Measurements from ENCODE around the gene ITGB5.

Gene ITGB5

DNA sequence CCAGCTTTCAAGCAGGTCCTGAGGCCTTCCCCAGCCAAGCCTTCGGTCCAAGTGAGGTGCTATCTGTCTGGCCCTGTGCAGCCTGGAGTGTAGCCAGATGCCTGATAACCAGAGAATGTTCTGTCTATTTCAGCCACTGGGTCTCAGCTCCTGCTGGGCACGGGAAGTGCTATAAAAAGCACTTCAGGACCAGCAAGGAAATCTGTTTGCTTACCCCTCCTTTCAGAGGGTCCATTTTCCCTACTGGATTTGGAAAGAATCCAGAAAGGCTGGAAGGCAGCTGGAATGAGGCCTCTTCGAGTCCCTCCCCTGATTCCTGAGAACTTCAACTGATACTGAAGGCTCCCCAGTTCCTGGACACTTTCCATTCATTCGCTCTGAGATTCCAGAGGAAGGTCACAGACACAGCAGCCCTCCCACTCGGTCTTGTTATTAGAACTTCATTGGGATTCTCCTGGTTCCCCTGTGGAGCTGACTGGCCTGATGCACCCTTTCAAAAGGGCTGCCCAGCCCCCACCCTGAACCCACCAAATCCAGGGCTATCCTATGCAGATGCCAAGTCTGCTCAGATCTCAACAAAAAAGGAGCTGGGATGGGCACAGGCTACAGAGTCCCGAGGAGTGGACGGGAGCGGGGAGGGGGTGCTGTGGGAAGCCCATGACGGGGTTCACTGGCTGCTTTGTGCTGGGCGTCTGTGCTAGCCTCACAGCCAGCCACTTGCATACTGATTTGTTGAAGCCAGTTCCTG is 86.5 kb downstream of the ITGB5 start:
- H3K9ac ChIP-seq (ENCODE audit: low read length): no peak overlapping the region
- no peak for DNase-seq
- H2BK5ac ChIP-seq (ENCODE audit: low read length): no peak overlapping the region
- H3K79me2 ChIP-seq (ENCODE audit: control insufficient read depth, insufficient read depth, low read length): no peaks in the 10 kb centered on the region
- H4K8ac ChIP-seq (ENCODE audit: low read depth, low read length): no peak overlapping the region
- H3K23ac ChIP-seq (ENCODE audit: low read length): no peak overlapping the region
- H3K4me3 ChIP-seq (ENCODE audit: low read length): no peak overlapping the region
- H3K27me3 ChIP-seq (ENCODE audit: insufficient read depth, low read length, poor library complexity): no peaks in the 10 kb centered on the region
- no peak overlapping the region for H3K56ac ChIP-seq (ENCODE audit: low read length)
- no peak overlapping the region for H3K4ac ChIP-seq (ENCODE audit: low read depth, low read length)
- no peak overlapping the region for H4K5ac ChIP-seq (ENCODE audit: low read length)
- H3K79me1 ChIP-seq (ENCODE audit: low read length): peaks cover 17% of the 10 kb centered on the region
- H3K18ac ChIP-seq (ENCODE audit: low read length): no peak overlapping the region
- no peaks in the 10 kb centered on the region for H3K4me1 ChIP-seq (ENCODE audit: control insufficient read depth, low read depth, low read length)
- H2BK15ac ChIP-seq (replicated peaks; ENCODE audit: low read depth): no peak overlapping the region
- WGBS (ENCODE audit: extremely low coverage, insufficient coverage, low lambda C conversion rate): no CpG with 5 or more reads among the region's 10 CpGs
- H3K4me2 ChIP-seq (ENCODE audit: low read length): no peak overlapping the region
- peaks cover 26% of the 10 kb centered on the region for H3K36me3 ChIP-seq (ENCODE audit: control insufficient read depth, insufficient read depth, low read length)
- H3K27ac ChIP-seq (ENCODE audit: low read depth, low read length): no peak overlapping the region
- no peak overlapping the region for H2BK120ac ChIP-seq (ENCODE audit: low read depth, low read length)
- H2AK5ac ChIP-seq (ENCODE audit: low read length): no peak overlapping the region

DNA sequence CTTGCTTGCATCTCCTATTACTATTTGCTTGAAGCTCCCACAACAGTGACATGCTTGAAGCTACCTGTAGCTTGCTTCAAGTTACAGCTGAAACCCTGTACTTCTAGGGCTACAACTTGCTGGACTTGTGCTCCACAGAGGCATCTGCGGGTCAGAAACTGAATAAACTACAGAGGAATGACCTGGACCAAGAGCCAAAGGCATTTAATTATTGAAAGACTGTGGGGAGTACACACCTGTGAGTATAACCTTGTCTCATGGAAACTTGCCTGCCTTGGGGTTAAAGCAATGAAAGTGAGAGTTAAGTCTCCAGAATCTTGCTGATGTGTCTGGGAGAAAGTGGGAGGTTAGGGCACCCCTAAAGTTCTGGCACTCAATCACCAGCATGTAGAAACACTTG is 87.1 kb downstream of the ITGB5 start:
- Histone ChIP-seq H2BK120ac (ENCODE audit: low read depth, low read length) (no peak overlapping the region), H3K36me3 (ENCODE audit: control insufficient read depth, insufficient read depth, low read length) (peaks cover 29% of the 10 kb centered on the region), H3K56ac (ENCODE audit: low read length) (no peak overlapping the region), H3K4ac (ENCODE audit: low read depth, low read length) (no peak overlapping the region), H3K4me2 (ENCODE audit: low read length) (no peak overlapping the region), H3K4me3 (ENCODE audit: low read length) (no peak overlapping the region), H3K18ac (ENCODE audit: low read length) (no peak overlapping the region), H4K8ac (ENCODE audit: low read depth, low read length) (no peak overlapping the region), H3K23ac (ENCODE audit: low read length) (no peak overlapping the region), H3K27ac (ENCODE audit: low read depth, low read length) (no peak overlapping the region), H3K79me2 (ENCODE audit: control insufficient read depth, insufficient read depth, low read length) (no peaks in the 10 kb centered on the region), H2BK15ac (replicated peaks; ENCODE audit: low read depth) (no peak overlapping the region), H3K79me1 (ENCODE audit: low read length) (peaks cover 19% of the 10 kb centered on the region), H2BK5ac (ENCODE audit: low read length) (no peak overlapping the region), H3K27me3 (ENCODE audit: insufficient read depth, low read length, poor library complexity) (no peaks in the 10 kb centered on the region), H2AK5ac (ENCODE audit: low read length) (no peak overlapping the region), H3K4me1 (ENCODE audit: control insufficient read depth, low read depth, low read length) (no peaks in the 10 kb centered on the region), H3K9ac (ENCODE audit: low read length) (no peak overlapping the region), H4K5ac (ENCODE audit: low read length) (no peak overlapping the region)
- no CpG with 5 or more reads among the region's 1 CpG for WGBS (ENCODE audit: extremely low coverage, insufficient coverage, low lambda C conversion rate)
- no peak for DNase-seq

DNA sequence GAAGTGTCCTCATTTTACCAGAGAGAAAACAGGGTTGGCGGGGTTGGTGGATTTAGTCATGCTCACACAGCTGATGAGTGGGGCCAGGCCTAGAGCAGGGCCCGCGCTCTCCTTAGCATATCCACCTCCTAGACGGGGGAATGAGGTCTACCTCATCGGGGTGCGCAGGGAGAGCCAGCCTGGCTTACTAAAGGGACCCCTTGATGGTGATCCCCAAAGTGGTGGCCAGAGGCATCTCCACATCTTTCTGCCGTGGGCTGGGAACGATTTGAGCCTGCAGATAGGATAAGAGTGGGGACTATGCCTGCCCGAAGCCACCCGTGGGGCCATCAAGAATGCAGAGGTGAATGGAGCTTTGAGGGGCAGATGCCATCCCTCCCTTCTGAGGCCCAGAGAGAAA is 87.5 kb downstream of the ITGB5 start:
- Histone ChIP-seq H2BK120ac (ENCODE audit: low read depth, low read length) (no peak overlapping the region), H3K4me2 (ENCODE audit: low read length) (no peak overlapping the region), H3K56ac (ENCODE audit: low read length) (no peak overlapping the region), H3K36me3 (ENCODE audit: control insufficient read depth, insufficient read depth, low read length) (peaks cover 32% of the 10 kb centered on the region), H4K8ac (ENCODE audit: low read depth, low read length) (no peak overlapping the region), H3K9ac (ENCODE audit: low read length) (no peak overlapping the region), H3K4me3 (ENCODE audit: low read length) (no peak overlapping the region), H3K27ac (ENCODE audit: low read depth, low read length) (no peak overlapping the region), H3K4me1 (ENCODE audit: control insufficient read depth, low read depth, low read length) (no peaks in the 10 kb centered on the region), H2BK5ac (ENCODE audit: low read length) (no peak overlapping the region), H2BK15ac (replicated peaks; ENCODE audit: low read depth) (no peak overlapping the region), H3K4ac (ENCODE audit: low read depth, low read length) (no peak overlapping the region), H3K79me1 (ENCODE audit: low read length) (peaks cover 19% of the 10 kb centered on the region), H3K23ac (ENCODE audit: low read length) (no peak overlapping the region), H4K5ac (ENCODE audit: low read length) (no peak overlapping the region), H2AK5ac (ENCODE audit: low read length) (no peak overlapping the region), H3K79me2 (ENCODE audit: control insufficient read depth, insufficient read depth, low read length) (no peaks in the 10 kb centered on the region), H3K27me3 (ENCODE audit: insufficient read depth, low read length, poor library complexity) (no peaks in the 10 kb centered on the region), H3K18ac (ENCODE audit: low read length) (no peak overlapping the region)
- DNase-seq: no peak
- WGBS (ENCODE audit: extremely low coverage, insufficient coverage, low lambda C conversion rate): no CpG with 5 or more reads among the region's 10 CpGs

DNA sequence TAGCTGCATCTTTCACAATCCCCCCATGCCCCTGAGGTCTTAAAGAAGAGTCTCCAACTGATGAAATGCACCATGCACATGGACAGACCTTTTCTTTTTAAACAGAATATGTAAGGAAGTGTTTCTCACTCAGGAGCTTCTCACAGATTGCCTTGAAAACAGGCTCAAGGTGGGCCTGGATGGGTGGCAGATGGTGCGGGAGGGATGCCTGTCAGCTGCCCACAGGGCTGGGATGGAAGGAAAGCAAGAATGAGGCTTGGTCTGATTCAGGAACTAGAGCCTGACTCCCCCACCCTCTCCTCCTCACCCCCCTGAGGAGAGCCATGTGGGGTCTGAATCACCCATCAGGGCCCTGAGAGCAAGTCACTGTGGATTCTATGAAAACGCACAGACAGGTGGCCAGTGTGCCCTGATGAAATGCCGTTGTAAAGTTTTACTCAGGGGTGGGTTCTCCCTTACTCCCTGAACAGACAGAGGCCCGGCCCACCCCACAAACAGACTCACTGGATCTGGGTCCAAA is 89.7 kb downstream of the ITGB5 start:
- Histone ChIP-seq H3K79me1 (ENCODE audit: low read length) (peaks cover 21% of the 10 kb centered on the region), H3K36me3 (ENCODE audit: control insufficient read depth, insufficient read depth, low read length) (peaks cover 32% of the 10 kb centered on the region), H3K23ac (ENCODE audit: low read length) (no peak overlapping the region), H3K4me1 (ENCODE audit: control insufficient read depth, low read depth, low read length) (no peaks in the 10 kb centered on the region), H3K4me2 (ENCODE audit: low read length) (no peak overlapping the region), H3K9ac (ENCODE audit: low read length) (no peak overlapping the region), H2BK15ac (replicated peaks; ENCODE audit: low read depth) (no peak overlapping the region), H4K8ac (ENCODE audit: low read depth, low read length) (no peak overlapping the region), H4K5ac (ENCODE audit: low read length) (no peak overlapping the region), H2AK5ac (ENCODE audit: low read length) (no peak overlapping the region), H2BK5ac (ENCODE audit: low read length) (no peak overlapping the region), H3K4me3 (ENCODE audit: low read length) (no peak overlapping the region), H3K4ac (ENCODE audit: low read depth, low read length) (no peak overlapping the region), H3K56ac (ENCODE audit: low read length) (no peak overlapping the region), H3K27me3 (ENCODE audit: insufficient read depth, low read length, poor library complexity) (no peaks in the 10 kb centered on the region), H3K27ac (ENCODE audit: low read depth, low read length) (no peak overlapping the region), H3K79me2 (ENCODE audit: control insufficient read depth, insufficient read depth, low read length) (peaks cover 4% of the 10 kb centered on the region), H3K18ac (ENCODE audit: low read length) (no peak overlapping the region), H2BK120ac (ENCODE audit: low read depth, low read length) (no peak overlapping the region)
- no peak for DNase-seq
- WGBS (ENCODE audit: extremely low coverage, insufficient coverage, low lambda C conversion rate): no CpG with 5 or more reads among the region's 4 CpGs

DNA sequence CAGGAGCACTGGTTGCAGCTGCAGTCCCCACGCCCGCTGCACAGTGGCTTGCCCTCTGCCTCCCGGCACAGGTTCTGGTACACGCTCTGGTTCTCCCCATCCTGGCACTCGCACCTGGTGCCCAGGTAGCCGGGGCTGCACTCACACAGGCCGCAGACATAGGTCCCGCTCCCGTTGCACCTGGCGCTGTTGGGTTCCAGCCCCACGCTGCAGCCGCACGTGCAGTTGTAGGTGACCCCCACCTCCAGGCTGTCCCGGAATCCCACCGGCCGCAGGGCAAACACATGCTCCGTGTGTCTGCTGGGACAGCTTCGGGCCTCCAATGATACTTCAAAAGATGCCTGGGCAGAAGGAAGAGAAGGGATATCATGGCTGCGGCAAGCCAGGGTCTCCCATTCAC is 90.7 kb downstream of the ITGB5 start:
- Histone ChIP-seq H3K56ac (ENCODE audit: low read length) (no peak overlapping the region), H4K8ac (ENCODE audit: low read depth, low read length) (no peak overlapping the region), H3K4me3 (ENCODE audit: low read length) (no peak overlapping the region), H2BK120ac (ENCODE audit: low read depth, low read length) (no peak overlapping the region), H2BK15ac (replicated peaks; ENCODE audit: low read depth) (no peak overlapping the region), H3K18ac (ENCODE audit: low read length) (no peak overlapping the region), H3K23ac (ENCODE audit: low read length) (no peak overlapping the region), H3K27ac (ENCODE audit: low read depth, low read length) (no peak overlapping the region), H3K79me1 (ENCODE audit: low read length) (peaks cover 25% of the 10 kb centered on the region), H3K36me3 (ENCODE audit: control insufficient read depth, insufficient read depth, low read length) (peaks cover 38% of the 10 kb centered on the region), H3K27me3 (ENCODE audit: insufficient read depth, low read length, poor library complexity) (no peaks in the 10 kb centered on the region), H3K9ac (ENCODE audit: low read length) (no peak overlapping the region), H3K4me2 (ENCODE audit: low read length) (no peak overlapping the region), H3K4ac (ENCODE audit: low read depth, low read length) (no peak overlapping the region), H3K4me1 (ENCODE audit: control insufficient read depth, low read depth, low read length) (no peaks in the 10 kb centered on the region), H4K5ac (ENCODE audit: low read length) (no peak overlapping the region), H3K79me2 (ENCODE audit: control insufficient read depth, insufficient read depth, low read length) (peaks cover 10% of the 10 kb centered on the region), H2BK5ac (ENCODE audit: low read length) (no peak overlapping the region), H2AK5ac (ENCODE audit: low read length) (no peak overlapping the region)
- no CpG with 5 or more reads among the region's 19 CpGs for WGBS (ENCODE audit: extremely low coverage, insufficient coverage, low lambda C conversion rate)
- DNase-seq: no peak

Data from mesendoderm (in vitro differentiated cells).